GM18873 (cell line): ENCODE data around the gene RNF34.
A peak's percentile ranks its signal among the peaks of the same experiment; 100 is the strongest.

Experiments used
- ATAC-seq: cut with Tn5 transposase; IDR thresholded peaks from one replicate; pipeline ENCODE4 v1.9.1; 2021; ENCODE audit warnings: mild to moderate bottlenecking, moderate library complexity, moderate number of reproducible peaks; ENCODE audit not compliant: unreplicated experiment, low FRiP score

Gene RNF34

DNA sequence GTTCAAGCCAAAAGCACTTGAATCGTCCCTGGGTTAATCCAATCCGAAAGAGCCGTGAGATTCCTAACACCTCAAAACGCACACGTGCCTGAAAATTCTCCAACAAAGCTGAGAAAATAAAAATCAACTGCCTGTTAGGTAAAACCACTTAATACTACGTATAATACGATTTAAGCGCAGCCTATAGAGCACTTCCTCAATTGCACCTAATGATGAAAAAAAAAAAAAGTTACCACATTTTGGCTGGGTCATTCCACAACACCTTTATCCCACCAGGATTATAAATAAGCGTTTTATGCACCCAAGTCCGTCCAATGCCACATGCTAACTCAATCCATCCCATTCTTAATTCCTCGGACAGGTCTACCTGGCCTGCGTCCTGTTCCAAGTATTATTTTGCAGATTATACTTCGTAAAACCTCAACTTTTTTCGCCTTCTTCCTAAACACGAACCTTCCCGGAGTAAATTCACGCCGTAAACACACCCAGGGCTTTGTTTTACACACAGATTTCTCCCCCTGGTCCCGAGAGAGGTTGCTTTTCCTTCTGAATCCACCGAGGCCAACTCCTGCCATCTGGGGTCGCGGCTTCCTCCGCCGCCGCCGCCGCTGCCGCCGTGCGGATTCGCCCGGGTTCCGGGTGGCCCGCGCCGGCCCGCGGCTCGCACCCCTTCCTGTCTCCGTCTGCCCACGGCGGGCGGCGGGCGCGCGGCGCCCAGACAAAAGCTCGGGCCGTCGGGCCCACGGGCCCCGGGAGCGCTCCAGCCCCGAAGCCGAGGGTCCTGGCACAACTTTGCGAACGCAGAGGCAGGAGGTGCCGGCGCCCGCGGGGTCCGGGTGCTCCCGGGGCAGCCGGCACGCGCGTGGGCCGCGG lies 66.2 kb downstream of the RNF34 start:
- peak; percentile 6 for ATAC-seq

DNA sequence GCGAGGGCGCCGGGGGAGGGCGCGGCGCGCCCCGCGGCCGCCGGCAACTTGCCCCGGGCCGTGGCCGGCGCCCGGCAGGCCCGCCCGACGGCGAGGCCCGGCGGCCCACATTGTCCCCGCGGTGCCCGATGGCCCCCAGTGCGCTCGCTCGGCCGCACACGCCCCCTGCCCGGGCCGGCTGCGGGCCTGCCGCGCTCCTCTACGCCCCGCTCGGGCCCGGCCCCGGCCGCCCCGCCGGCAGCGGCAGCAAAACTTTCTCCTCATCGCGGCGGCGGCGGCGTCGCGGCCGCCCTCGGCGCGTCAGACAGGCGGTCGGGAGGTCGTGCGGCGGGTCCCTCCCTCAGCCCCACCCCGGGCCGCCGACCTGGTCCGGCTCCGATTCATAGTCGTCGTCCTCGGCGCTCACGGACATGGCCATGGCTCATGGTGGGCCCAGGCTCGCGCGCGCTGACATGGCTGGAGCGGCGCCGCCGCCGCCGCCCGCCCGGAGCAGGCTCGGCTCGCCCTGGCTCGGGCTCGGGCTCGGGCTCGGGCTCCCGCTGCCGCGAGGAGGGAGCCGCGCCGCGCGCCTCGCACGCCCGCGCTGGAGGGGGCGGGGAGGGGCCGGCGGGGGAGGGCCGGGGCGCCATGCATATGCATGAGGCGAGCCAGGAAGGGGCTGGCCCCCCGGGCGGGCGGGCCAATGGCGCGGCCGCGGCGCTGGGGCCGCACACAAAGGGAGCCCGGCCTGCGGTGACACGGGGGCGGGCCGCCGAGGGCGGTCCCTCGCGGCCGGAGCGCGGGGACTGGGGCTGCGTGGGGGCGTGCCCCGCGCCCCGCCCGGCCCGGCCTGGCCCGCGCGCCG lies 67.1 kb downstream of the RNF34 start:
- peak; percentile 62 for ATAC-seq

DNA sequence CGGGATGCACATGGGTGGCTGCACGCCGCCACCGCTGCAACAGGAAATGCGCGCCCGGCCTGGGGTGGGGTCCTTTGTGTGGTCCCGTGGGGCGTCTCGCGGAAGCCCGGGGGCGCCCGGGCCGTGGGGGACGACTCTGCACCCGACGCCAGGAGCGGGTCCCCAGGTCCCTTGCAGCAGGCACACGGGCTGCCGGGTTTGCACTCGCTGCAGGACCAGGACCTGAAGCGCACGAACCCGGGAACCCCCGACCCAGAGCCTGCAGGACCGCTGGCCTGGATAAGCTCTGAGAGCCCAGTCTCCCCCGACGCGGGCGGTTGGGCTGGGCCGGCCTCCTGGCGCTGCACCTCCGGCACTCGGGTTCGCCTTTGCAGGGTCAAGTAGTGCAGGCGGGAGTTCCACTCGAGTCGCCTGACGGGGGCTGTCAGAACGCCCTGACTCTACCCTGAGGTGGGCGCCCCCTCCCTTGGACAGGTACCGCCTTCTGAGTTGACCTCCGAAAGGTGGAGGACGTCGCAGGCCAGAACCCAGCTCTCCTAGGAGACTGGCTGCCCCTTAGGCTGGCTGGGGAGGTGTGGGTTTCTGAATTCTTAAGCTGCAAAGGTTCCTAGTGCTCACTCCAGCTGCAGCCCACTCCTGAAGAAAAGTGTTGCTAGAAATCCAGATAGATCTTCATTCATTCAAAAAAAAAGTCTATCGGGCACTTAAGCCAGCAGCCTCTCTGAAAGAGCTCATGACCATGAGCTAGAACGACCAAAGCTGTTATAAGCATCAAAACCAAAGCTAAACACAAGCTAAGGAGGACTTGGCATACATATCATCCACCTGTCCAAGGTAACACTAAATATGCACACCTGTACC lies 68.0 kb downstream of the RNF34 start:
- ATAC-seq, result no peak

DNA sequence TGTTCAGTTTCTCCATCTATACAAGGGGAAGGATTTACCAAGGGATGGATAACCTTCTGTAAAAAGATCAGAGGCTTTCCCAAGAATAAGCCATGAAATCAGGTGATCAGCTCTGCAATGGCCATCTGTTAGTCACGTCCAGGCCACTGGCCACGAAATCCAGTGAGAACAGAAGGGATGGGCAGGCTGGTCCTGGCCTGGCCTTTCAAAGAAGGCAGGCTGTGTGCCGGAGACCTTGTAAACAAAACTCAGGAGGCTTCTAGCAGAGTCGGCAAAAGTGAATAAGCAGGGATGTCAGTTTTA lies 68.5 kb downstream of the RNF34 start:
- ATAC-seq, result no peak

DNA sequence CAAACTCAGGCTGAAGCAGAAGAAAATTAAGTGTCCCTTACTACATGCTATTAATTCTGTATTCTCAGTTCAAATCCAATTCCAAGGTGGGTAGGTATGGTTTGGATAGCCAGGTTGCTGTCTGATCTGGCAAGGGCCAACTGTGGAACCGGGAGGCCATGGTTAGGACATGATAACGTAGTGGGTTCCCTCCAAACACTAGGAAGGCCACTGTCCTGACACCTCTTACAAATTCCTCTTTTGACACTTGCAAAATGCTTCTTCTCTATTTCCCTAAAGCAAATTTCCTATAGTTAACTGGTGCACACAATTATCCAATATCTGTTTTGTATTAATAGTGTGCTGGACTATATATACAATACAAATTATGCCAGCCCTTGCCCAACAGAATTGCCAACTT lies 70.8 kb downstream of the RNF34 start:
- no peak for ATAC-seq

DNA sequence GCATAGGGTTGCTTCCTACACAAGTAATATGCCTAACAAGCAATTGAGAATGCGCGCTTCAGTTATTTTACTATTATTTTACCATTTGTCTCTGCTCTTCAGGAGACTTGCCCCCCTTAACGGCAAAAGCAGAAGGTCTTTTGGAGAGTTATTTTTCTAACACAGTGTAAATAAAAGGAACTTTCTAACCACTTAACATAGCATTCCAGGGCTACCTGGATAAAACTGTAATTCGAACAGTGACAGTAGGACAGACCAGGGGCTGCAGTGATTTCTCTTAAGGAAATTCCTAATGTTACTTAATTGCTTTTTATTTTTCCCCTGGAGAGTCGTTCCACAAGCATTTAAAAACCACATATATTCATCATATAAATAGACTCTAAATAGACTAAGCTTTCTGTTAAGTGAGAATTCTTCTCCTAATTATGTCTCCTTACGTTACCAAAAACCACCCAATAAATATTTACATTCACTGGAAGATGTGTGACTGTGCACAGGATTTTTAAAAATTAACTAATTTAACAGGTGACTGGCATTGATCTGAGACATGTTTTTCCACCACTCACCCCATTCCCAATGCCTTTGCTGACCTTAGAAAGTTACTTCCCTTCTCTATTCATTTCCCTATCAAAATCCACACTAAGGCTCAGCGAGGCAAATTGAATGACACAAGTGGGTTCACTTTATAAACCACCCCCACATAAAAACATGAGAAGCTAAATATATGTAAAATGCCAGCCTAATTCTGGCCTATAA lies 72.4 kb downstream of the RNF34 start:
- ATAC-seq, result no peak
